Thyroid gland (tissue), 4 donors: Measurements from ENCODE around the gene SMG6. TPM values are rescaled to one million over a fixed set of nuclear protein-coding genes. Genes with fewer than 3 reads are reported as not detected.

Experiments
- DNase-seq, 2 donors: peaks; one replicate each; pipeline ENCODE4 v3.0.0-alpha.2; 2019
- H3K27ac ChIP-seq, 3 donors: fragments of 200-600 bp; sonication (generic); 1 replicate in 2 of 3; 2 replicates in 1 of 3; pipeline ENCODE4 v1.5.1; 2016 to 2019; ENCODE audit warnings: mild to moderate bottlenecking in 1 of 3, moderate library complexity in 1 of 3
- H3K27me3 ChIP-seq: fragments of 200-600 bp; sonication (generic); one replicate; pipeline ENCODE4 v1.5.1; 2019
- H3K36me3 ChIP-seq, 2 donors: fragments of 200-600 bp; sonication (generic); one replicate each; pipeline ENCODE4 v1.5.1; 2016 to 2019
- H3K4me1 ChIP-seq, 2 donors: fragments of 200-600 bp; sonication (generic); one replicate each; pipeline ENCODE4 v1.5.1; 2017 to 2019
- H3K4me3 ChIP-seq, 3 donors: fragments of 200-600 bp; sonication (generic); replicated peaks in 1 of 3; 1 replicate in 2 of 3; 2 replicates in 1 of 3; pipeline ENCODE4 v1.5.1; 2016; ENCODE audit warnings: mild to moderate bottlenecking in 1 of 3
- H3K9me3 ChIP-seq: fragments of 200-600 bp; sonication (generic); one replicate; pipeline ENCODE4 v1.5.1; 2017
- CTCF ChIP-seq, 6 experiments: fragments of 200-600 bp in 3 of 6; fragments of 450-650 bp in 3 of 6; sonication (generic) in 3 of 6; IDR thresholded peaks; one replicate each; pipeline ENCODE4 v1.5.1; 2016 to 2019; ENCODE audit warnings: antibody characterized with exemption in 6 of 6, mild to moderate bottlenecking in 2 of 6, inconsistent platforms in 1 of 6, moderate library complexity in 1 of 6
- POLR2A ChIP-seq, 2 donors: fragments of 450-650 bp; IDR thresholded peaks; one replicate each; pipeline ENCODE4 v1.6.1; 2017; ENCODE audit warnings: antibody characterized with exemption in 2 of 2, mild to moderate bottlenecking in 2 of 2, moderate library complexity in 1 of 2
- WGBS, 2 donors: methylation state at CpG; one replicate each; pipeline ENCODE4 v1.1.5; 2017; 5-methylcytosine and 5-hydroxymethylcytosine counted together
- intact Hi-C: fragments of 100-400 bp; cut with DNase I; formaldehyde crosslinking; loops from one replicate; pipeline ENCODE4 v1.15.1; 2023
- total RNA-seq, 4 donors: library from RNA; depleted of rRNA; stranded (reverse); fragments of >200 nt; gene quantifications; one replicate each; pipeline ENCODE4 v1.2.3, GENCODE V29; 2016

SMG6 gene
- total RNA-seq, 4 donors from 2014 or later: 26.0 to 35.9 (median 32.9) TPM

GRCh38 chr17:2113279-2113622 is 190.3 kb downstream of the SMG6 start:
- 90 to 95% methylated on average over 6 of the region's 6 CpGs for WGBS, 2 donors
- intact Hi-C loops: no loop called here
- TF ChIP-seq POLR2A (IDR thresholded peaks at IDR 0.05) (no peak), CTCF (IDR thresholded peaks at IDR 0.05) (no peak)
- Histone ChIP-seq H3K4me1 (peaks cover 21 to 31% of the 10 kb centered on the region in 2 donors), H3K36me3 (no peaks in the 10 kb centered on the region), H3K9me3 (no peaks in the 10 kb centered on the region), H3K27me3 (no peaks in the 10 kb centered on the region), H3K4me3 (no peak overlapping the region), H3K27ac (no peak overlapping the region)
- DNase-seq: no peak

GRCh38 chr17:2111691-2112090 is 191.9 kb downstream of the SMG6 start:
- H3K27me3 ChIP-seq: no peaks in the 10 kb centered on the region
- intact Hi-C loops: no loop called here
- WGBS, 2 donors: 32 to 70% methylated on average over 5 of the region's 5 CpGs
- peak overlapping the region in 2 of 3 donors; percentile 57 to 66 for H3K27ac ChIP-seq
- H3K4me1 ChIP-seq: peaks cover 37 to 38% of the 10 kb centered on the region in 2 donors
- H3K9me3 ChIP-seq: no peaks in the 10 kb centered on the region
- H3K36me3 ChIP-seq: no peaks in the 10 kb centered on the region
- no peak overlapping the region for H3K4me3 ChIP-seq
- peak; percentile 71 to 74 for DNase-seq
- no peak for TF ChIP-seq CTCF (IDR thresholded peaks at IDR 0.05)
- no peak for TF ChIP-seq POLR2A (IDR thresholded peaks at IDR 0.05)

GRCh38 chr17:2110436-2110835 is 193.1 kb downstream of the SMG6 start:
- no peaks in the 10 kb centered on the region for H3K27me3 ChIP-seq
- H3K27ac ChIP-seq: peak overlapping the region in 2 of 3 donors; percentile 57 to 66
- no peaks in the 10 kb centered on the region for H3K36me3 ChIP-seq
- H3K4me1 ChIP-seq: peaks cover 46 to 48% of the 10 kb centered on the region in 2 donors
- H3K4me3 ChIP-seq: no peak overlapping the region
- H3K9me3 ChIP-seq: no peaks in the 10 kb centered on the region
- no peak for DNase-seq
- intact Hi-C loops: no loop called here
- 93 to 94% methylated on average over 6 of the region's 6 CpGs for WGBS, 2 donors
- TF ChIP-seq CTCF (IDR thresholded peaks at IDR 0.05) (no peak), POLR2A (IDR thresholded peaks at IDR 0.05) (no peak)

- intact Hi-C loops: no loop called here
- WGBS, 2 donors: 78 to 85% methylated on average over 8 of the region's 8 CpGs
- no peaks in the 10 kb centered on the region for H3K27me3 ChIP-seq
- DNase-seq: peak in 1 of 2 donors; percentile 24
- H3K4me3 ChIP-seq: no peak overlapping the region
- peaks cover 53 to 63% of the 10 kb centered on the region in 2 donors for H3K4me1 ChIP-seq
- no peaks in the 10 kb centered on the region for H3K36me3 ChIP-seq
- no peaks in the 10 kb centered on the region for H3K9me3 ChIP-seq
- TF ChIP-seq CTCF (IDR thresholded peaks at IDR 0.05): no peak
- no peak for TF ChIP-seq POLR2A (IDR thresholded peaks at IDR 0.05)
- peak overlapping the region; percentile 63 to 84 (median 75) for H3K27ac ChIP-seq
Measured at GRCh38 chr17:2108170-2108569, 195.4 kb downstream of the SMG6 start.

- peak overlapping the region; percentile 63 to 84 (median 75) for H3K27ac ChIP-seq
- H3K4me1 ChIP-seq: peaks cover 58 to 69% of the 10 kb centered on the region in 2 donors
- no peaks in the 10 kb centered on the region for H3K9me3 ChIP-seq
- 22 to 26% methylated on average over 3 of the region's 3 CpGs for WGBS, 2 donors
- no peaks in the 10 kb centered on the region for H3K27me3 ChIP-seq
- TF ChIP-seq CTCF (IDR thresholded peaks at IDR 0.05): no peak
- peak in 1 of 2 donors; percentile 54 for TF ChIP-seq POLR2A (IDR thresholded peaks at IDR 0.05)
- H3K36me3 ChIP-seq: no peaks in the 10 kb centered on the region
- DNase-seq: peak; percentile 78 to 83
- intact Hi-C loops: no loop called here
- no peak overlapping the region for H3K4me3 ChIP-seq
Measured at GRCh38 chr17:2107506-2107905, 196.1 kb downstream of the SMG6 start.
